PC-3 (cell line): ENCODE measurements around the gene PPP2R5A.

Experiments used
- CTCF ChIP-seq: fragments of 300-600 bp; sonication (generic); conservative IDR thresholded peaks from 2 replicates; pipeline ENCODE4 v1.5.1; 2017; ENCODE audit warnings: antibody characterized with exemption, low read depth, mild to moderate bottlenecking, low read length
- EZH2 ChIP-seq: fragments of 300-600 bp; sonication (generic); IDR thresholded peaks from one replicate; pipeline ENCODE4 v1.6.1; 2017; ENCODE audit warnings: antibody characterized with exemption, mild to moderate bottlenecking, low read length; ENCODE audit not compliant: unreplicated experiment

- no peak for TF ChIP-seq CTCF
- no peak for TF ChIP-seq EZH2
Observed at GRCh38 chr1:212238552-212238951, 46.7 kb upstream of the PPP2R5A start.
